Measurements from ENCODE around the gene MRLN.

MRLN gene

GRCh38 chr10:59771162-59771807 is 18.0 kb upstream of the MRLN start:
- Histone ChIP-seq H3K27me3 (no peaks in the 10 kb centered on the region), H3K4me3 (no peak overlapping the region), H3K4me1 (no peaks in the 10 kb centered on the region), H3K36me3 (no peaks in the 10 kb centered on the region), H3K9me3 (no peaks in the 10 kb centered on the region), H3K27ac (no peak overlapping the region)
- no peak for TF ChIP-seq CTCF (IDR thresholded peaks at IDR 0.05)
- intact Hi-C loops (cut with DNase I; ENCODE audit: low total_unique reads), result no loop called here
- DNase-seq, result no peak

GRCh38 chr10:59770689-59771088 is 17.4 kb upstream of the MRLN start:
- no peaks in the 10 kb centered on the region for H3K4me1 ChIP-seq
- no peak for TF ChIP-seq CTCF (IDR thresholded peaks at IDR 0.05)
- H3K9me3 ChIP-seq, result no peaks in the 10 kb centered on the region
- H3K27ac ChIP-seq, result no peak overlapping the region
- no peak overlapping the region for H3K4me3 ChIP-seq
- H3K27me3 ChIP-seq, result no peaks in the 10 kb centered on the region
- intact Hi-C loops (cut with DNase I; ENCODE audit: low total_unique reads), result no loop called here
- H3K36me3 ChIP-seq, result no peaks in the 10 kb centered on the region
- DNase-seq, result no peak

DNA sequence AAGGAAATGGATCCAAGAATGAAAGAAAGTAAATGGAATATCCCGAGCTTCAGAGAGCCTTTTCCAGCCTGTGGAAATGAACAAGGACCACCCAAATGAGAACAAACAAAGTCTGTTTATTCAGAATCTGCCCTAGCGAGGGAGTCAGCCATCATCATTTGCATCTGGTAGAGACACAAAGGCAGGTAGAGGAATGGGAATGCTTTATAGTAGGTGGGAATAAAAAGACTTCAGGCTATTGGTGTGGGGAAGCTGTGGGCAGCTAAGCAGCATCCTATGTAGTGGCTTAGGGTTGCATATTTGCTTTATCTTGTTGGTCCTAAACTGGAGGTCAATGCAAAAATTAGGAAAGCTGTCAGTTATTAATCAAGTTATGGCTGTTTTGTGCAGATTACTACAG is 9.2 kb upstream of the MRLN start:
- TF ChIP-seq CTCF (IDR thresholded peaks at IDR 0.05), result no peak
- H3K9me3 ChIP-seq, result no peaks in the 10 kb centered on the region
- no peak overlapping the region for H3K4me3 ChIP-seq
- intact Hi-C loops (cut with DNase I; ENCODE audit: low total_unique reads), result no loop called here
- no peak for DNase-seq
- H3K36me3 ChIP-seq, result no peaks in the 10 kb centered on the region
- no peak overlapping the region for H3K27ac ChIP-seq
- no peaks in the 10 kb centered on the region for H3K27me3 ChIP-seq
- H3K4me1 ChIP-seq, result no peaks in the 10 kb centered on the region

- Histone ChIP-seq H3K36me3 (no peaks in the 10 kb centered on the region), H3K9me3 (no peaks in the 10 kb centered on the region), H3K27me3 (no peaks in the 10 kb centered on the region), H3K4me3 (no peak overlapping the region), H3K4me1 (no peaks in the 10 kb centered on the region), H3K27ac (no peak overlapping the region)
- DNase-seq, result no peak
- intact Hi-C loops (cut with DNase I; ENCODE audit: low total_unique reads), result no loop called here
- TF ChIP-seq CTCF (IDR thresholded peaks at IDR 0.05), result no peak
Observed at GRCh38 chr10:59757966-59758365, 4.7 kb upstream of the MRLN start.

DNA sequence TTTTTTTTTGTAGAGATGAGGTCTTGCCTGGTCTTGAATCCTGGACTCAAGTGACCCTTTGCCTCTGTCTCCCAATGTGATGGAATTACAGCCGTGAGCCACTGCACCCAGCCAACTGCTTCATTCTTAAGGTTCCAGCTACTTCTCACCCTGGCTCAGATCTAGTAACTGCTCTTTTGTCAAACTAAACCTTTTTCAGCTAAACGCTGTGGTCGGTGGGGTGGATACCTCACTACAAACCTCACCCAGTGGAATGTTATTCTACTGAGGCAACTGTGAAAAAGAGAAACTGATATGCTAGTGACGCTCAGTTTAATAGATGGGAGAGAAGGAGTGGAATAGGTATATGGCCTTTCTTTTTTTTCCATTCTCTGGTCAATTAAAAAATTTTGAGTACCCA is 1.7 kb upstream of the MRLN start:
- DNase-seq, result no peak
- Histone ChIP-seq H3K4me3 (no peak overlapping the region), H3K36me3 (no peaks in the 10 kb centered on the region), H3K27ac (no peak overlapping the region), H3K9me3 (no peaks in the 10 kb centered on the region), H3K27me3 (no peaks in the 10 kb centered on the region), H3K4me1 (no peaks in the 10 kb centered on the region)
- intact Hi-C loops (cut with DNase I; ENCODE audit: low total_unique reads), result no loop called here
- TF ChIP-seq CTCF (IDR thresholded peaks at IDR 0.05), result no peak
